GM23338 (cell line): ENCODE data around the gene EIF4A3. TPM values are rescaled to one million over a fixed set of nuclear protein-coding genes. Genes with fewer than 3 reads are reported as not detected.

Source experiments
- ATAC-seq: fragments of 200-7000 bp; cut with Tn5 transposase; 3 replicates; pipeline ENCODE4 v1.9.1; 2020
- DNase-seq: peaks from one replicate; pipeline ENCODE4 v3.0.0-alpha.2; 2015; ENCODE audit warnings: low spot score
- H2AFZ ChIP-seq: fragments of 200-600 bp; sonication (generic); 2 replicates; pipeline ENCODE4 v1.8.0; 2016; ENCODE audit warnings: antibody characterized with exemption, mild to moderate bottlenecking, moderate library complexity
- H3F3A ChIP-seq: fragments of 200-600 bp; sonication (generic); replicated peaks from 2 replicates; pipeline ENCODE4 v1.8.0; 2017; ENCODE audit warnings: antibody characterized with exemption, mixed run types, low read depth
- H3K27ac ChIP-seq: fragments of 200-600 bp; sonication (generic); 2 replicates; pipeline ENCODE4 v1.6.1; 2016; ENCODE audit warnings: low read depth
- H3K27me3 ChIP-seq: fragments of 200-600 bp; sonication (generic); 2 replicates; pipeline ENCODE4 v1.8.0; 2016; ENCODE audit warnings: mild to moderate bottlenecking, mixed run types, moderate library complexity; ENCODE audit not compliant: insufficient read depth
- H3K36me3 ChIP-seq: fragments of 200-600 bp; sonication (generic); 2 replicates; pipeline ENCODE4 v1.8.0; 2016; ENCODE audit warnings: mild to moderate bottlenecking; ENCODE audit not compliant: insufficient read depth
- H3K4me1 ChIP-seq: fragments of 200-600 bp; sonication (generic); 2 replicates; pipeline ENCODE4 v1.8.0; 2016; ENCODE audit warnings: mild to moderate bottlenecking, moderate library complexity; ENCODE audit not compliant: insufficient read depth
- H3K4me2 ChIP-seq: fragments of 200-600 bp; sonication (generic); 2 replicates; pipeline ENCODE4 v1.7.1; 2017; ENCODE audit warnings: mixed run types
- H3K4me3 ChIP-seq: fragments of 200-600 bp; sonication (generic); 2 replicates; pipeline ENCODE4 v1.6.1; 2016; ENCODE audit warnings: mixed run types
- H3K79me2 ChIP-seq: fragments of 200-600 bp; sonication (generic); replicated peaks from 2 replicates; pipeline ENCODE4 v1.8.0; 2017; ENCODE audit warnings: mild to moderate bottlenecking; ENCODE audit not compliant: insufficient read depth
- H3K9me2 ChIP-seq: fragments of 200-600 bp; sonication (generic); 2 replicates; pipeline ENCODE4 v1.8.0; 2017; ENCODE audit not compliant: insufficient read depth
- H4K20me1 ChIP-seq: fragments of 200-600 bp; sonication (generic); replicated peaks from 2 replicates; pipeline ENCODE4 v1.8.0; 2017; ENCODE audit warnings: mild to moderate bottlenecking; ENCODE audit not compliant: insufficient read depth
- H3K27ac Mint-ChIP-seq: 2 replicates; pipeline ENCODE4 v1.8.0; 2020; ENCODE audit warnings: inconsistent platforms, mild to moderate bottlenecking, moderate library complexity, mixed read lengths
- H3K27me3 Mint-ChIP-seq: 3 replicates; pipeline ENCODE4 v1.8.0; 2022; ENCODE audit warnings: low read depth, mild to moderate bottlenecking, moderate library complexity, mixed read lengths, inconsistent platforms; ENCODE audit not compliant: insufficient read depth, poor library complexity
- H3K36me3 Mint-ChIP-seq: 3 replicates; pipeline ENCODE4 v1.8.0; 2021; ENCODE audit warnings: low read depth, mild to moderate bottlenecking, inconsistent platforms, moderate library complexity, mixed read lengths
- H3K4me1 Mint-ChIP-seq: 3 replicates; pipeline ENCODE4 v1.8.0; 2020; ENCODE audit warnings: mild to moderate bottlenecking, inconsistent platforms, mixed read lengths
- H3K4me3 Mint-ChIP-seq: 3 replicates; pipeline ENCODE4 v1.8.0; 2021; ENCODE audit warnings: moderate library complexity, mild to moderate bottlenecking, inconsistent platforms, mixed read lengths
- H3K9me3 Mint-ChIP-seq: 3 replicates; pipeline ENCODE4 v1.8.0; 2020; ENCODE audit warnings: moderate library complexity, mild to moderate bottlenecking, inconsistent platforms, mixed read lengths
- CREB1 ChIP-seq: fragments of 250-450 bp; sonication (Bioruptor Pico); IDR thresholded peaks from 2 replicates; pipeline ENCODE4 v1.5.0; 2020; ENCODE audit warnings: low read depth, mild to moderate bottlenecking, moderate library complexity
- CTCF ChIP-seq, 2 experiments: fragments of 200-600 bp in 1 of 2; sonication (generic) in 1 of 2; conservative IDR thresholded peaks; 2 replicates each; pipeline versions ENCODE4 v1.5.1 to v1.6.1; 2016 to 2017; ENCODE audit warnings: antibody characterized with exemption in 2 of 2, low read depth in 2 of 2, mild to moderate bottlenecking in 2 of 2, moderate library complexity in 1 of 2
- ETS1 ChIP-seq: IDR thresholded peaks from 2 replicates; pipeline ENCODE4 v1.6.1; 2016; ENCODE audit warnings: antibody characterized with exemption
- EZH2 ChIP-seq: fragments of 200-600 bp; sonication (generic); IDR thresholded peaks from one replicate; pipeline ENCODE4 v1.8.0; 2017; ENCODE audit warnings: antibody characterized with exemption, mild to moderate bottlenecking, low read depth; ENCODE audit not compliant: unreplicated experiment
- EZH2phosphoT487 ChIP-seq: fragments of 200-600 bp; sonication (generic); IDR thresholded peaks from one replicate; pipeline ENCODE4 v1.8.1; 2018; ENCODE audit warnings: antibody characterized with exemption; ENCODE audit not compliant: unreplicated experiment
- JUNB ChIP-seq: IDR thresholded peaks from one replicate; pipeline ENCODE4 v1.6.1; 2016; ENCODE audit warnings: antibody characterized with exemption; ENCODE audit not compliant: unreplicated experiment
- NANOG ChIP-seq: IDR thresholded peaks from 2 replicates; pipeline ENCODE4 v1.6.1; 2016; ENCODE audit warnings: antibody characterized with exemption, borderline replicate concordance
- POLR2AphosphoS5 ChIP-seq: IDR thresholded peaks from 2 replicates; pipeline ENCODE4 v1.6.1; 2016; ENCODE audit warnings: antibody characterized with exemption, low read depth
- REST ChIP-seq: IDR thresholded peaks from one replicate; pipeline ENCODE4 v1.6.1; 2018; ENCODE audit warnings: antibody characterized with exemption; ENCODE audit not compliant: unreplicated experiment
- STAT1 ChIP-seq: IDR thresholded peaks from one replicate; pipeline ENCODE4 v1.6.1; 2016; ENCODE audit warnings: antibody characterized with exemption; ENCODE audit not compliant: unreplicated experiment
- ZNF114 ChIP-seq: fragments of 250-450 bp; sonication (Bioruptor Pico); IDR thresholded peaks from 2 replicates; pipeline ENCODE4 v1.5.0; 2020; ENCODE audit warnings: mild to moderate bottlenecking, moderate library complexity
- ZNF331 ChIP-seq: fragments of 250-450 bp; sonication (Bioruptor Pico); IDR thresholded peaks from 2 replicates; pipeline ENCODE4 v1.5.0; 2020; ENCODE audit warnings: low read depth, mild to moderate bottlenecking, moderate library complexity
- ZNF462 ChIP-seq: fragments of 250-450 bp; sonication (Bioruptor Pico); IDR thresholded peaks from 2 replicates; pipeline ENCODE4 v1.5.0; 2020; ENCODE audit warnings: mild to moderate bottlenecking, moderate library complexity
- polyA plus RNA-seq: library from polyadenylated mRNA; unstranded; fragments of >200 nt; fragmentation: Nextera tagmentation; extraction: Ambion mirVana; gene quantifications from 2 replicates; pipeline ENCODE4 v1.2.1, GENCODE V29; 2016
- total RNA-seq: library from RNA; depleted of rRNA; stranded (reverse); fragments of >200 nt; shearing (Covaris generic); gene quantifications from 2 replicates; pipeline ENCODE4 v1.2.3, GENCODE V29; 2014

Gene EIF4A3
- total and polyA plus RNA-seq, 2 experiments from 2014 or later = 146 to 156 TPM

GRCh38 chr17:80187090-80187489 is 40.2 kb upstream of the EIF4A3 start:
- 0 out of 2 replicates have a peak, but pooled peaks cover 1% of the 10 kb centered on the region for H3F3A ChIP-seq
- H3K79me2 ChIP-seq = no peaks in the 10 kb centered on the region
- Mint-ChIP-seq H3K9me3 (no peaks in the 10 kb centered on the region), H3K4me3 (no peak overlapping the region), H3K27ac (no peak overlapping the region), H3K36me3 (no peaks in the 10 kb centered on the region), H3K4me1 (peaks cover 2% of the 10 kb centered on the region; the same call in 2 of the 3 replicates), H3K27me3 (peaks cover 14% of the 10 kb centered on the region)
- no peaks in the 10 kb centered on the region for H3K36me3 ChIP-seq
- H2AFZ ChIP-seq = no peak overlapping the region
- H3K4me1 ChIP-seq = no peaks in the 10 kb centered on the region
- H3K4me2 ChIP-seq = no peak overlapping the region
- no peaks in the 10 kb centered on the region for H3K9me2 ChIP-seq
- no peak overlapping the region for H3K27ac ChIP-seq
- no peaks in the 10 kb centered on the region for H3K27me3 ChIP-seq
- H4K20me1 ChIP-seq = no peaks in the 10 kb centered on the region
- no peak overlapping the region for H3K4me3 ChIP-seq
- DNase-seq = no peak
- no peak for TF ChIP-seq CTCF (conservative IDR thresholded peaks at IDR 0.05; ENCODE audit: low read depth in 2 of 2)
- TF ChIP-seq JUNB = no peak
- no peak for TF ChIP-seq ZNF462
- TF ChIP-seq EZH2 = no peak
- no peak for TF ChIP-seq POLR2AphosphoS5
- TF ChIP-seq ZNF114 (CRISPR knock-in tag) = no peak
- no peak for TF ChIP-seq EZH2phosphoT487
- TF ChIP-seq ETS1 = no peak
- no peak for TF ChIP-seq NANOG
- TF ChIP-seq ZNF331 (CRISPR knock-in tag) = no peak
- no peak for TF ChIP-seq REST
- TF ChIP-seq STAT1 = no peak
- TF ChIP-seq CREB1 (CRISPR knock-in tag) = no peak
- no peak for ATAC-seq
